BE2C (cell line): ENCODE measurements around the gene PAX2.

Experiments
- DNase-seq: peaks from one replicate; pipeline ENCODE4 v3.0.0-alpha.2; 2020
- H3K27me3 ChIP-seq: fragments of 250-450 bp; sonication (Bioruptor Pico); 2 replicates; pipeline ENCODE4 v1.5.1; 2020; ENCODE audit warnings: mild to moderate bottlenecking
- H3K36me3 ChIP-seq: fragments of 250-450 bp; sonication (Bioruptor Pico); 2 replicates; pipeline ENCODE4 v1.5.1; 2020; ENCODE audit warnings: mild to moderate bottlenecking
- H3K4me1 ChIP-seq: fragments of 250-450 bp; sonication (Bioruptor Pico); 2 replicates; pipeline ENCODE4 v1.5.1; 2020
- H3K4me3 ChIP-seq: 2 replicates; pipeline ENCODE4 v1.5.1; 2011; ENCODE audit warnings: low read depth, low read length
- H3K9me3 ChIP-seq: fragments of 250-450 bp; sonication (Bioruptor Pico); 2 replicates; pipeline ENCODE4 v1.5.1; 2020
- CTCF ChIP-seq: IDR thresholded peaks from 2 replicates; pipeline ENCODE4 v1.5.1; 2012; ENCODE audit warnings: mild to moderate bottlenecking, low read depth, low read length

The PAX2 gene

GRCh38 chr10:100811752-100812750 is 66.7 kb downstream of the PAX2 start:
- TF ChIP-seq CTCF, result no peak
- no peak overlapping the region for H3K4me3 ChIP-seq
- no peaks in the 10 kb centered on the region for H3K27me3 ChIP-seq
- no peaks in the 10 kb centered on the region for H3K4me1 ChIP-seq
- no peak for DNase-seq
- no peaks in the 10 kb centered on the region for H3K36me3 ChIP-seq
- H3K9me3 ChIP-seq, result no peaks in the 10 kb centered on the region

- H3K4me1 ChIP-seq, result no peaks in the 10 kb centered on the region
- TF ChIP-seq CTCF, result peak; percentile 34; the same call in 1 of the 2 replicates
- no peaks in the 10 kb centered on the region for H3K9me3 ChIP-seq
- no peak overlapping the region for H3K4me3 ChIP-seq
- H3K27me3 ChIP-seq, result no peaks in the 10 kb centered on the region
- DNase-seq, result no peak
- H3K36me3 ChIP-seq, result no peaks in the 10 kb centered on the region
These were observed 67.6 kb downstream of the PAX2 start for GRCh38 chr10:100812978-100813377.

DNA sequence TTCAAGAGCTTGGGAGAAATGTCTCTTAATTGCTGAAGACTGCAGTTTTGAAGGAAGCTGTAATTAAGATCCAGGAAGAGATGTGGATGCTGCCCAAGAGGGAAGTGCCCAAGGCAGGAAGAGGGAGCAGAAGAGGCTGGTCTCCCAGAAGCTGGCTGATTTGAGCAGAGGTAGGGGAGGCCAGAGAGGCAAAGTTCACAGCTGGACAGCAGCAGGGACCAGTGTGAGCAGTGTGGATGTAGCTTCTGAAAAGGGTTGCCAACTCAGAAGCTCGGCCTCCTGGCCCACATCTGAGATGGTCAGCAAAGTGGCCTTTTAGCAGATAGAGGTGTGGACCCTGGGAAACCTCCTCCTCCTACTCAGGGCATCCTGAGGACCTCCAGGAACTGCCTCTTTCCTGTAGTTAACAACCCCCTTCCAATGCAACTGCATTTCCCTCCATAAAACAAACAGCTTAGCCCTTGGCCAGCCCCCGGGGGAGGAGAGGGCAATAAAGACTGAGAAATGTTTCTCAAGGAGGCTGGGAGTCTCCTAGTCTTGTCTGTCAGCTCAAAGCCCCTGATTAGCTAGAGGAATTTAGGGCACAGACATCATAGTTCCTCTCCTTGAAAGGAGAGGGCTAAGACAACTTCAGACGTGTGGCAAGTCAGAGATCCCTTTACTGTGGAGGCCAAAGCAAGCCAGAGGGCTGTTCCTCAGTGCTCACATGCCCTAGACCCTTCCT is 69.5 kb downstream of the PAX2 start:
- Histone ChIP-seq H3K27me3 (no peaks in the 10 kb centered on the region; the same call in none of the 2 replicates), H3K9me3 (no peaks in the 10 kb centered on the region), H3K36me3 (no peaks in the 10 kb centered on the region), H3K4me1 (no peaks in the 10 kb centered on the region), H3K4me3 (no peak overlapping the region)
- no peak for DNase-seq
- TF ChIP-seq CTCF, result no peak

- Histone ChIP-seq H3K4me1 (no peaks in the 10 kb centered on the region), H3K36me3 (no peaks in the 10 kb centered on the region), H3K9me3 (no peaks in the 10 kb centered on the region), H3K27me3 (peaks cover 11% of the 10 kb centered on the region), H3K4me3 (no peak overlapping the region)
- no peak for DNase-seq
- TF ChIP-seq CTCF, result no peak
These were observed 71.3 kb downstream of the PAX2 start for GRCh38 chr10:100816671-100817070.

GRCh38 chr10:100817268-100817839 is 72.0 kb downstream of the PAX2 start:
- peak; percentile 46 for DNase-seq
- peaks cover 13% of the 10 kb centered on the region for H3K27me3 ChIP-seq
- H3K4me1 ChIP-seq, result no peaks in the 10 kb centered on the region
- no peaks in the 10 kb centered on the region for H3K36me3 ChIP-seq
- peak; percentile 71 for TF ChIP-seq CTCF
- no peak overlapping the region for H3K4me3 ChIP-seq
- no peaks in the 10 kb centered on the region for H3K9me3 ChIP-seq
